GM19324 (cell line): Measurements from ENCODE around the gene MEI1.
"Not testable (repeated sequence)": the region's sequence is repeated elsewhere in the genome, so short reads cannot be mapped to it uniquely, and the experiment has no call there.

Experiments
- ATAC-seq: cut with Tn5 transposase; IDR thresholded peaks from one replicate; pipeline ENCODE4 v1.9.1; 2021; ENCODE audit warnings: mild to moderate bottlenecking, moderate library complexity; ENCODE audit not compliant: unreplicated experiment, low FRiP score

Gene MEI1

DNA sequence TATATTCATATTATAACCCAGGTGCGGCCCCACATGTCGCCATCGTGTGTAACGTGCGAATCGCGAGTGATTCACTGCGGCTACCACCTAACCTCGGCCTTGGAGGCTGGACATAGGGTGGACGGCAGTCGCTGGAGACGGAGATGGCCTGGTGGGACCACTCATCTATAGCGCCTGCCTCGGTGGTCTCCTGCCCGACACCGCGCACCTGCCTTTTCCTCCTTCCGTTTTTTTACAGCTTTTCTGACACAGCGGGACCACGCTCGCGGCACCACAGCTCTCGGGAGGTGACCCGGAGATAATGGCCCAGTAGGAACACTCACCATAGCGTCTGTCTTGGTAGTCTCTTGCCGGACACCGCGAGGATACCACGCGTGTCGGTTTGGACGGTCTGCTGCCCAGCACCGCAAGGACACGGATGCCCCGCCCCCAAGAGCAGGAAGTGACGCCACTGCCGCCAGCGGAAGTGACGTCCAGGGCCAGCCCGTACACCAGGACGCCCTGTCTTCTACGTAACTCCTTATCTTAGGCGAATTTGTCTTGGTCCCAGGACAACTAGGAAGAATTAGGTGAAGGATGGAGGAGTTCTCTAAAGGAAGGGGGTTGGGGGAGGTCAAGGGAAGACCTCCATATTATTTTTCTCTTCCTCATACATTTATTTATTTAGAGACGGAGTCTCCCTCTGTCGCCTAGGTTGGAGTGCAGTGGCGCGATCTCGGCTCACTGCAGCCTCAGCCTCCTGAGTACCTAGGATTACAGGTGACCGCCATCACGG, 17.1 kb upstream of the MEI1 start:
- ATAC-seq = peak; percentile 76

DNA sequence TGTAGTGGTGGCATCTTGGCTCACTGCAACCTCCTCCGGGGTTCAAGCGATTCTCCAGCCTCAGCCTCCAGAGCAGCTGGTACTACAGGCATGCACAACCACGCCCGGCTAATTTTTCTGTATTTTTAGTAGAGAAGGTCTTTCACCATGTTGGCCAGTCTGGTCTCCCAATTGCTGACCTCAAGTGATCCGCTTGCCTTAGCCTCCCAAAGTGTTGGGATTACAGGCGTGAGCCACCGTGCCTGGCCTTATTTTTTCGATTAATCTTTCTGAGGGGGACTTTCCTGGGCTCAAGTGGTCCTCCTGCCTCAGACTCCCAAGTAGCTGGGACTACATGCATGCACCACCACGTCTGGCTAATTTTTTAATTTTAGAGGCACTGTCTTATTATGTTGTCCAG, 16.3 kb upstream of the MEI1 start:
- ATAC-seq = no peak

DNA sequence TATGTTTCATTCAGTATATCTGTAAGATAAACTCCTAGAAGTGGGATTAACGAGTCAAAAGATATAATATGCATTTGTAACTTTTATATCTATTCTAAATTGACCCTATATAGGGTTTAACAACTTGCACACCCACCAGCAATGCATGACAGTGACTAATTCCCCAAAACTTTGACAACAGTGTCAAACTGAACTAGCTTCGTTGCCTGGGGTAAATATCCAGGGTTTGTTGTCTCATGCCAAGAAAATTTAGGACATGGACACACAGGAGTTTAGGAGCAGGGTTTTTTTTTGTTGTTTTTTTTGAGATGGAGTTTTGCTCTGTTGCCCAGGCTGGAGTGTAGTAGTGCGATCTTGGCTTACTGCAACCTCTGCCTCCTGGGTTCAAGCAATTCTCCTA, 15.7 kb upstream of the MEI1 start:
- no peak for ATAC-seq

GRCh38 chr22:41684194-41684593, 15.1 kb upstream of the MEI1 start:
- no peak for ATAC-seq

DNA sequence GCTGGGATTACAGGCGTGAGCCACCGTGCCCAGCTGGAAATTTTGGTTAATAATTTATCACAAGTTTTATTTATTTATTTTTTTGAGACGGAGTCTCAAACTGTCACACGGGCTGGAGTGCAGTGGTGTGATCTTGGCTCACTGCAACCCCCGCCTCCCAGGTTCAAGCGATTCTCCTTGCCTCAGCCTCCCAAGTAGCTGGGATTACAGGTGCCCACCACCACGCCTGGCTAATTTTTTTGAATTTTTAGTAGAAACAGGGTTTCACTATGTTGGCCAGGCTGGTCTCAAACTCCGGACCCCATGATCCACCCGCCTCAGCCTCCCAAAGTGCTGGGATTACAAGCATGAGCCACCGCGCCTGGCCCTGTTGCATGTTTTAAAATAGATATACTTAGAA, 12.4 kb upstream of the MEI1 start:
- not testable (repeated sequence) for ATAC-seq

DNA sequence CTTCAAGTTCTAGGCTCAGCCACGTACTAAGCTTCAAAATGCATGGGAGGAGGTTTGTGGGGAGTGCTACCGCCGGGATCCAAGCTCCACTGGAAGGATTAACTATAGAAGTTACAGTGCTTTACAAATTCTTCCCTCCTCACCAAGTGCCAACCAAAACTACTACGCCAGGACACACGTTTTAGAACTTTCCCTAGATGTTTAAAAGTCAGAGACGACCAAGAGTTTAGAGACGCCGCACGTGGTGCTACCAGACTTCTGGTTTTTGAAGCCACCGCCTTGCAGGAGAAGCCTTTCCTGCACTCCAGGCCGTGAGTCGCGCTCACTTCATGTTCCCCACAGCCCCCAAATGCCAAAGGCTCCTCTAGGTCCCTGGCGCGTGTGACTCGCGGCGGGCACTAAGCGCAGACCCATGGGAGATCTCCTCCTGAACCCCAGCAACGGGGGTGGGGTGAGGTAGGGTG, 11.4 kb upstream of the MEI1 start:
- peak; percentile 14 for ATAC-seq

DNA sequence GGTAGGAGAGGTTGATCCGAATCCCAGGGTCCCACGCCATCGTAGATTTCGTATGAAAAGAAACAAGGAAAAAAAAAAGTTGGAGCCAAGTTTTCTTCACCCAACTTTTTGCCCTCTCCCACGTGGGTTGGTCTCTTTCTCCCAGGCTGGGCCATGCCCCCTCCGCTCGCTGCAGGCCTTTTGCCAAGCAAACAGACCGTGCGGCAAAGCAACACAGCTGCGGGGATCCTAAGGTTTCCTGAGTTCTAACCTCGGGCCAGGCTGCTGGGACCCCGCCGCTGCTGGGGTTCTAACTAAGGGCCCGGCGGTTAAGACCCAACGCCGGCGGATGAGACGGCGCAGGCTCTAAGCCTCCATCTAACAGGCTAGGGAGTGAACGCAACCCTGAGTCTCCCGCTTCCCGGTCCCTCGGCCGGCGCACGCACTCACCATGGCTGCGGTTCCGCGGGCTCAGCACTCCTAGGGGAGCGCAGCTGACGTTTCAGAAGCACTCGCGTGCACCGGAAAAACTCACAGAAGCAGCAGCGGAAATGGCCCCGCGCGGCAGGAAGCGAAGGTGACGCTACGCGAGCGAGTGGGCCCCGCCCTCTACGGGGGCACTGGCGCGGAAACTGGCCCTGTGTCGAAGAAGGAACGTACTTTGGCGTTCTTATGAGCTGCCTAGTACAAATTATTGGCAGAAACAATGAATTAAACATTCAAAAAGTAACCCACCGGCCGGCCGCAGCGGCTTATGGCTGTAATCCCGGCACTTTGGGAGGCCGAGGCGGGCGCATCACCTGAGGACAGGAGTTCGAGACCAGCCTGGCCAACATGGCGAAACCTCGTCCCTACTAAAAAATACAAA, 10.7 kb upstream of the MEI1 start, which contains the start of gene SNU13:
Gene SNU13, minus strand, starts transcription at position 503 of the 847 bp plus-strand sequence. Its CDS starts 71 bp downstream, at position 432.
- ATAC-seq = peak; percentile 81

DNA sequence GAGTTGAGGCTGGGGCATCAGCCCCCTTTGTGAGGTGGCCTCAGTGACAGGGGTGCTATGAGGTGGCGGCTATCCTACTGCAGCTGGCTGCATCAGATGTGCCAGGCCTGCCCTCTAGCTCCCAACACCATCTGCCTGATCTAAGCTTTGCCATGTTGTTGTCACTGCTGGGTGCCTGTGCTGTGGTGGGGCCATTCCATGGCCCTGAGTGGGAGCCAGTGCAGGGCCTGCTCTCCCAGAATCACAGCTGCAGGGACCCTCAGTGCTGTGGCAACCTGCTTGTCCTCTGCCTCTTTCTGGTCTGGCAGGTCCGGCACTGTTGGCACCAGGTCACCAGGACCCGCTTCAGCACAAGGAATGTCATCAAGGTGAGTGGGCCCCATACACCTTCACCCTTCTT, 8.8 kb upstream of the MEI1 start:
- ATAC-seq = no peak

DNA sequence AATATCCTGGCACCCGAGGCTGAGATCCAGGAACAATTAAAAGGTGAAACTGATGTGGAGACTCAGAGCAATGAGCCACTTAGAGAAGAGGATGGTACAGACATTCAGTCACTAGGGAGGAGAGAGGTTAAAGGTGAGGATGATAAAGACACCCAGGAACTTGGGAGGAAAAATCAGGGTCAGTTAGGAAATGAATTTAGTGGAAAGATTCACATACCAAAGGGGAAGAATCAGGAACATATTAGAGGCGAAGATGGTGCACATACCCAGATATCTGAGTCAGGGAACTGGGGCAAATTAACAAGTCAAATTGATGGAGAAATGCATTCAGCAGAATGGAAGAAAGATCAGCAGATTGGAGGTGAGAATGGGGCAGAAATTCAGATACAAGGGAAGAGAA, 4.1 kb upstream of the MEI1 start:
- ATAC-seq = no peak

GRCh38 chr22:41696703-41697102, 2.6 kb upstream of the MEI1 start:
- no peak for ATAC-seq

- ATAC-seq = no peak
These were observed 2.1 kb upstream of the MEI1 start for GRCh38 chr22:41697126-41697775.

GRCh38 chr22:41700108-41700364, 733 bp downstream of the MEI1 start:
- ATAC-seq = no peak

DNA sequence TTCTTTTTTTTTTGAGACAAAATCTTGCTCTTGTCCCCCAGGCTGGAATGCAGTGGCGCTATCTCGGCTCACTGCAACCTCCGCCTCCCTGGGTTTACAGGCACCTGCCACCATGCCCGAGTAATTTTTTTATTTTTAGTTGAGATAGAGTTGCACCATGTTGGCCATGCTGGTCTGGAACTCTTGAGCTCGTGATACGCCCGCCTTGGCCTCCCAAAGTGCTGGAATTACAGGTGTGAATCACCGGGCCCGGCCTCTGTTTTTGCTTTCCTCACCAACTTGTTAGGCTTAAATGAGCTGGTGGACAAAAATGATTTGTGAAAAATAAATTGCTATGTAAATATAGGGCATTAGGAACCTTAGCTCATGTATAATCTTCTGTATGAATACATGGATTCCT, 3.5 kb downstream of the MEI1 start:
- no peak for ATAC-seq

GRCh38 chr22:41709341-41709740, 10.0 kb downstream of the MEI1 start:
- no peak for ATAC-seq

- no peak for ATAC-seq
These were observed 13.7 kb downstream of the MEI1 start for GRCh38 chr22:41713004-41713403.

DNA sequence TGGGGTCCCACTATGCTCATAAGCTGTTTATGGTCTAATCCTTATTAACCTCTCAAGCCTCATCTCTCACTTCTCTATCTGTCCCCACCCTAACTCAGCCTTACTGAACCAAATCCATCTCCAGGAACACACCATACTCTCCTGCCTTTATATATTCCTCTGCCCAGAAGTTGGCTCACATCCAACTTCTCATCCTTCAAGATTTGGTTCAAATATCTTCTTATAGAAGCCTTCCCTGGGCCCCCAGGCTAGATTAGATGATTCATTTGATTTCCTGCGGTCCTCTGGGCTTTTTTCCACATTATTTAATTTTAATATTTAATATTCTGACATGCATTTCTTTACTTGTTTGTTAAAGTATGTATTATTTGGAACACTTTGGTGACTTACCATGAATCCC, 23.2 kb downstream of the MEI1 start:
- ATAC-seq = no peak

DNA sequence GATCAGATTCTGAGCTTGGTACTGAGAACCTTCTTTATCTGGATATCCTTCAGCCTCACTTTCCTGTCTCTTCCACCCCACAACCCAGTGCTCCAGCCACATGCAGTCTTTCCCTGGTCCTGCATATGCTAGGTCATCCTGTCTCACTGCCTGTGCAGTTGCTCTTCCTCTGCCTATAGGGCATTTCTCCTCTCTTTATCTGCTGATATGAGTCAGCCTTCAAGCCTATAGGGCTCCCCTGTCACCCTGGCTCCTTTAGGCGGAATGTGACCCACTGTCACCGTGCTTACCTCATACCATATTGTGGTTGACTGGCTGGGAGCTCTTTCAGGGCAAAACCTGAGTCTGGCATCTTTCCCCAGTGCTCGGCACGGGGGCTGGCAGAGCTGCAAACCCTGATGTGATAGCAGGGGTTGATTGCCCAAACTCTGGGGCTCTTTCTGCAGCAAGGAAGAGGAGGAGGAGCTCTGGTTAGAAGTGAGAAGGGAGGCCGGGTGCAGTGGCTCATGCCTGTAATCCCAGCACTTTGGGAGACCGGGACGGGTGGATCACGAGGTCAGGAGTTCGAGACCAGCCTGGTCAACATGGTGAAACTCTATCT, 26.3 kb downstream of the MEI1 start:
- no peak for ATAC-seq

DNA sequence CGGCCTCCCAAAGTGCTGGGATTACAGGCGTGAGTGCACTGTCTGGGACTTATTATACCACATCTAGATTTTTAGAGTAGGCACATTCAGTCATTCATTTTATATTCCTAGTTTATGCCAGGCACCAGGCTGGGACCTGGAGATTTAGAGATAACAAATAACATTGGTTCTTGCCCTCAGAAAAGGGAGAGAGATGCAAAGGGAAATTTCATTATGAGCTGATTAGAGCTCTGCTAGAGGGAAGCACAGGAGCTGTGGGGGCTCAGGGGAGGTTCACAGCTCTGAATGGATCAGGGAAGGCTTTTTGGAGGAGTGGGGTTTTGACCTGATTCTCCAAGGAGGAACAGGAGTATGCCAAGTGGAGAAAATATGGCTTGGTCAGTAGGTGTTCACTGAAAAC, 32.3 kb downstream of the MEI1 start:
- no peak for ATAC-seq

DNA sequence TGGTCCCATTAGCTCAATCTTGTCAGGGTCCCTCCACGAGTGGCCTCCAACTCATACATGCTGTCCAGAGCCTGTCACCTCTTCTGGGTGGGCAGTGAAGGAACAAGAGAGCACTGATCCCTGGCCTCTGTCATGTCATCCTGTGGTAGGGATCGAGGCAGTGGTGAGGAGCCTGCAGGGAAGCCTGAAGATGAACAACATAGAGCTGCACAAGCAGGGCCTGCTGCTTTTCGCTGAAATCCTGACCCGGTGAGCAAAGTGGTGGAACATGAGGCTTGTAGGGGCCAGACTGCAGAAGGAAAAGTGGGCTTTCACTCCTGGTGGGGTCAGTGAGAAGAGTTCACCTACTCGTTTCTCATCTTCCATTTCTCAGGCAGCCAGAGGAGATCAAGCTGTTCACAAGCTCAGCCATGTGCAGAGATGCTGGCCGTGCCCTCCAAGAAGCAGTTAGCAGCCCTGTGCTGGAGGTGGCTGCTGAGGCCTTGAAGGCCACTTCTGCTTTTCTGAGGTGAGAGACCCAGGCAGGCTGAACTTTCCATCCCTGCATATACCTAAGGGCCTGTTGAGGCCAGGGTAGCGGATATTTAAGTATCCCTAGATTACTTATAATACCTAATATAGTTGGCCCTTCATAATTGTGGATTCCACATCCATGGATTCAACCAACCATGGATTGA, 32.9 kb downstream of the MEI1 start:
- ATAC-seq = no peak

- not testable (repeated sequence) for ATAC-seq
These were observed 33.9 kb downstream of the MEI1 start for GRCh38 chr22:41733241-41733640.
